Measurements from ENCODE around the gene TBC1D16.

Gene TBC1D16

DNA sequence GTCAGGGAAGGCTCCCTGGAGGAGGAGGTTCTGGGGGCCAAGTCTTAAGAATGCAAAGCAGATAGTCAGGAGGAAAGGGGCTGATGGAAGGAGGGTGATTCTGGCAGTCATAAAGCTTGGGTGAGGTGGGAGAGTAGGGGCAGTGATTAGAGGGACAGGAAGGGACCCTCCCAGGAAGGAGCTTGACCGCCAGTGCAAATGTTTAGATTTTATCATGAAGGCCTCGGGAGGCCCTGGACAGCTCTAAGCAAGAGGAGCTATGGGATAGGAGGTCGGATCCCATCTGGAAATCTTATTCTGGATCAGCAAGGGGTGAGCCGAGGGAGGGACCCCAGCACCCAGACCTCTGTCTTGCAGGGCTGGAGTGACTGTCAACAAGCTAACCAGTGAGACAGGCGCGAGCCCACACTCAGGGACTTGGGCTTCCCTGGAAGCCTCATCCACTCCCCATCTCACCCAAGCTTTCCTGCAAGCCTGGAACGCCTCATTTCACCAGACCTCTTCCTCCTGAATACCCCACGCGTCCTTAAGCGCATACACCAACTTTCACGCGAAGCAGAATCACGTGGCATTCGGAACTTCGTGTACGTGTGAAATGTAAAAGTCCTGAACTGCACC, 144.4 kb downstream of the TBC1D16 start:
- Histone ChIP-seq H3K27me3 (ENCODE audit: control insufficient read depth, insufficient read depth, low read length) (peaks cover 3% of the 10 kb centered on the region), H3K4me3 (ENCODE audit: low read length) (no peak overlapping the region), H3K27ac (ENCODE audit: low read depth, low read length) (no peak overlapping the region), H3K9ac (ENCODE audit: low read length) (no peak overlapping the region), H3K36me3 (ENCODE audit: control insufficient read depth, insufficient read depth, low read length) (no peaks in the 10 kb centered on the region), H3K4me1 (ENCODE audit: control insufficient read depth, insufficient read depth, low read length) (peaks cover 2% of the 10 kb centered on the region)

DNA sequence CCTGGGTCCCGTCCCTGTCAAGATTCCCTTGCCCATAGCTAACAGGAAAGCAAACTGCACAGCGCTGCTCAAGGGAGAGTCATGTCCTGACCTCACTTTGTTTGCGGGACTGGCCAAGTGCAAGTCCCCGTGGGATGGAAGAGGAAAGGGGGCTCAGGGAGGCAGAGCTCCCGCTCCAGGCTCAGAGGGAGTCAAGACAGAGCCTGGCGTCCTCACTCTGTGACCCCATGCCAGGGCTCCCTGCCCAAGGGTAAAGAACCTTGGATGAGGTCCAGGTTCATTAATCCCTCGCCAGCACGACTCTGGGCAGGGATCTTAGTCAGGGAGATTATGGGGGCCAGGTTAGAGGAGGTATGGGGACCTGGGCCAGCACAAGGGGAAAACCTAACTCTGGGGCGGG, 145.0 kb downstream of the TBC1D16 start:
- no peaks in the 10 kb centered on the region for H3K36me3 ChIP-seq (ENCODE audit: control insufficient read depth, insufficient read depth, low read length)
- H3K4me3 ChIP-seq (ENCODE audit: low read length) = no peak overlapping the region
- H3K27me3 ChIP-seq (ENCODE audit: control insufficient read depth, insufficient read depth, low read length) = peaks cover 3% of the 10 kb centered on the region
- H3K9ac ChIP-seq (ENCODE audit: low read length) = no peak overlapping the region
- H3K27ac ChIP-seq (ENCODE audit: low read depth, low read length) = no peak overlapping the region
- peaks cover 2% of the 10 kb centered on the region for H3K4me1 ChIP-seq (ENCODE audit: control insufficient read depth, insufficient read depth, low read length)

DNA sequence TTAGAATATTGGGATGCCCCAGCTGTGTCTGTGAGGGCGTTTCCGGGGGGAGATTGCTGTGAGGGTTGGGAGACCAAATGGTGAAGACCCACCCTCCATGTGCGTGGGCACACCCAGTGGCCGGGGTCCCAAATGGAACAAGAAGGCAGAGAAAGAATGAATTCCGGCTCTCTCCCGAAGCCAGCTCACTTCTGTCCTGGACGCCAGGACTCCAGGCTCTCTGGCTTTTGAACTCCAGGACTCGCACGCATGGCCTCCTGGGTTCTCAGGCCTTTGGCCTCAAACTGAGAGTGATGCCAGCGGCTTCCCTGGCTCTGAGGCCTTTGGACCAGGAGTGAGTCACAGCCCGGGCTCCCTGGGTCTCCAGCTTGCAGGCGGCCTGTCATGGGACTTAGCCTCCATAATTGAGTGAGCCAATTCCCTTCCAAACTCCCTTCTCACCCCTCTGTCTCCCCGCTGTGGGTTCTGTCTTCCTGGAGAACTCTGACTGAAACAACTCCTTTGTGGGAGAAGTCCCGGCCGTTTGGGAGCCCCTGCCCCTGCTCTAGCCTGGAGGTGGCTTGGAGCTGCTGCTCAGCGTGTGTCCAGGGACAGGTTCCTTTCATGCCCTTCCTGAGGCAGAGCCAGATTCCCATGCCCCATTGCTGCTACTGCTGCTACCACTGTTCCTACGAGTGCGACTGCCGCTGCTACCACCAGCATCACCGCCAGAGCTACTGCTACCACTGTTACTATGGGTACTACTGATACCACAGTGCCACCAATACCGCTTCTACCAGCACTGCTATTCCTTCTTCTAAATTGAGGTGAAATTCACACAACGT, 146.6 kb downstream of the TBC1D16 start:
- no peak overlapping the region for H3K27ac ChIP-seq (ENCODE audit: low read depth, low read length)
- no peaks in the 10 kb centered on the region for H3K36me3 ChIP-seq (ENCODE audit: control insufficient read depth, insufficient read depth, low read length)
- peaks cover 2% of the 10 kb centered on the region for H3K4me1 ChIP-seq (ENCODE audit: control insufficient read depth, insufficient read depth, low read length)
- H3K4me3 ChIP-seq (ENCODE audit: low read length) = no peak overlapping the region
- H3K27me3 ChIP-seq (ENCODE audit: control insufficient read depth, insufficient read depth, low read length) = peaks cover 3% of the 10 kb centered on the region
- no peak overlapping the region for H3K9ac ChIP-seq (ENCODE audit: low read length)

DNA sequence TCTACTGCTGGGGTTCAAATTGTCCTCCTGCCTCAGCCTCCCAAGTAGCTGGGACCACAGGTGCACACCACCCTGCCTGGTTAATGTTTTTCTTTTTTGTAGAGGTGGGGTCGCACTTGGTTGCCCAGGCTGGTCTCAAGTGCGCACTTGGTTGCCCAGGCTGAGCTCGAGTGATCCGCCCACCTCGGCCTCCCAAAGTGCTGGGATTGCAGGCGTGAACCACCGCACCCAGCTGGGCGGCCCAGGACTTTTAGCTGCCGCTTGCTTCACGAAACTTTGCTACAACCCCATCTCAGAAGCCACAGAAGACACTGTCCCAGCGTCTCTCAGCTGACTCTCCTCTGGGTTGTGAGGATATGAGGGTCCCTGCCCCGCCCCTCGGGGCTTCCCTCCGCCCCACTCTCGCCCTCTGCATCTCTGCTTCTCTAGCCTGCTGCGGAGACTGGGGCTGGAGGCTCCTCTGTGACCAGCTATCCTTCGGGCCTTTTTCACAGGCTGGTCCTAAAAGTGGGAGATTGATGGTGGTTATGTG, 147.6 kb downstream of the TBC1D16 start:
- Histone ChIP-seq H3K36me3 (ENCODE audit: control insufficient read depth, insufficient read depth, low read length) (no peaks in the 10 kb centered on the region), H3K27me3 (ENCODE audit: control insufficient read depth, insufficient read depth, low read length) (peaks cover 3% of the 10 kb centered on the region), H3K27ac (ENCODE audit: low read depth, low read length) (no peak overlapping the region), H3K9ac (ENCODE audit: low read length) (no peak overlapping the region), H3K4me3 (ENCODE audit: low read length) (no peak overlapping the region), H3K4me1 (ENCODE audit: control insufficient read depth, insufficient read depth, low read length) (peaks cover 2% of the 10 kb centered on the region)

DNA sequence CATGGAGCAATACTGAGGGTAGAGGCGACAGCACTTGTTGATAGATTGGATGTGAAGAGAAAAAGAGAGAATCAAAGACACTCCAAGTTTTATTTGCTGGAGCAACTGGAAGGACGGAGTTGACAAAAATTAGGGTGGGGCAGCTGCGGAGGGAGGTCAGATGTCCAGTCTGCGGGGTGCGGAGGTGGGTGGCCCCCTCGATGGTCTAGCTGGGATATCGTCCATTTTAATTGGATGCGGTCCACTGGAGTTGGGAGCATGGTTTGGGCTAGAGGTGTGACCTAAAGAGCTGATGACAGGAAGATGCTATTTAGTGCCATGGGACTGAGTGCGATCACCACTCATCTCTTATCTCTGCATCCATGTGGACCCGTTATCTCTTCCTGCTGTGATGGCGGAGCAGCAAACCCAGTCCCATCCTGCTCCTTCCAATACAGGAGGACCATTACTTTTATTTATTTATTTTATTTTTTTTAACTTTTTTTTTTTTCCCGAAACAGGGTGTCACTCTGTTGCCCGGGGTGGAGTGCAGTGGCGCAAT, 148.2 kb downstream of the TBC1D16 start:
- Histone ChIP-seq H3K9ac (ENCODE audit: low read length) (no peak overlapping the region), H3K27me3 (ENCODE audit: control insufficient read depth, insufficient read depth, low read length) (peaks cover 3% of the 10 kb centered on the region), H3K27ac (ENCODE audit: low read depth, low read length) (no peak overlapping the region)

DNA sequence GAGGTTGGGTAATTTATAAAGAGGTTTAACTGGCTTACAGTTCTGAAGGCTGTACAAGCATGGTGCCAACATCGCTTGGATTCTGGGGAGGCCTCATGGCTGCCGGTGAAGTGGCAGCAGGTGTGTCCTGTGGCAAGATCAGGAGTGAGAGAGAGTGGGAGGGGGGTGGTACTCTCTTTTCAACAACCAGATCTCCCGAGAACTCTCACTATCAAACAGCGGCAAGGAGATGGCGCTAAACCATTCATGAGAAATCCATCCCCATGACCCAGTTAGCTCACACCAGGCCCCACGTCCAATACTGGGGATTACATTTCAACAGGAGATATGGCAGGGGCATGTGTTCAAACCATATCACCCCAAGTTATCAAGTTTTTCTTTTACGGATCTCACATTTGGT, 152.5 kb downstream of the TBC1D16 start:
- Histone ChIP-seq H3K4me1 (ENCODE audit: control insufficient read depth, insufficient read depth, low read length) (no peaks in the 10 kb centered on the region), H3K9ac (ENCODE audit: low read length) (no peak overlapping the region), H3K27ac (ENCODE audit: low read depth, low read length) (no peak overlapping the region), H3K4me3 (ENCODE audit: low read length) (no peak overlapping the region), H3K27me3 (ENCODE audit: control insufficient read depth, insufficient read depth, low read length) (peaks cover 4% of the 10 kb centered on the region), H3K36me3 (ENCODE audit: control insufficient read depth, insufficient read depth, low read length) (no peaks in the 10 kb centered on the region)

More for the DNA sequence above, 148.2 kb downstream of the TBC1D16 start:
- H3K4me1 ChIP-seq (ENCODE audit: control insufficient read depth, insufficient read depth, low read length) = peaks cover 2% of the 10 kb centered on the region
- no peaks in the 10 kb centered on the region for H3K36me3 ChIP-seq (ENCODE audit: control insufficient read depth, insufficient read depth, low read length)
- H3K4me3 ChIP-seq (ENCODE audit: low read length) = no peak overlapping the region
